ENCODE data around the gene OCIAD2.

The OCIAD2 gene, protein sequence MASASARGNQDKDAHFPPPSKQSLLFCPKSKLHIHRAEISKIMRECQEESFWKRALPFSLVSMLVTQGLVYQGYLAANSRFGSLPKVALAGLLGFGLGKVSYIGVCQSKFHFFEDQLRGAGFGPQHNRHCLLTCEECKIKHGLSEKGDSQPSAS

DNA sequence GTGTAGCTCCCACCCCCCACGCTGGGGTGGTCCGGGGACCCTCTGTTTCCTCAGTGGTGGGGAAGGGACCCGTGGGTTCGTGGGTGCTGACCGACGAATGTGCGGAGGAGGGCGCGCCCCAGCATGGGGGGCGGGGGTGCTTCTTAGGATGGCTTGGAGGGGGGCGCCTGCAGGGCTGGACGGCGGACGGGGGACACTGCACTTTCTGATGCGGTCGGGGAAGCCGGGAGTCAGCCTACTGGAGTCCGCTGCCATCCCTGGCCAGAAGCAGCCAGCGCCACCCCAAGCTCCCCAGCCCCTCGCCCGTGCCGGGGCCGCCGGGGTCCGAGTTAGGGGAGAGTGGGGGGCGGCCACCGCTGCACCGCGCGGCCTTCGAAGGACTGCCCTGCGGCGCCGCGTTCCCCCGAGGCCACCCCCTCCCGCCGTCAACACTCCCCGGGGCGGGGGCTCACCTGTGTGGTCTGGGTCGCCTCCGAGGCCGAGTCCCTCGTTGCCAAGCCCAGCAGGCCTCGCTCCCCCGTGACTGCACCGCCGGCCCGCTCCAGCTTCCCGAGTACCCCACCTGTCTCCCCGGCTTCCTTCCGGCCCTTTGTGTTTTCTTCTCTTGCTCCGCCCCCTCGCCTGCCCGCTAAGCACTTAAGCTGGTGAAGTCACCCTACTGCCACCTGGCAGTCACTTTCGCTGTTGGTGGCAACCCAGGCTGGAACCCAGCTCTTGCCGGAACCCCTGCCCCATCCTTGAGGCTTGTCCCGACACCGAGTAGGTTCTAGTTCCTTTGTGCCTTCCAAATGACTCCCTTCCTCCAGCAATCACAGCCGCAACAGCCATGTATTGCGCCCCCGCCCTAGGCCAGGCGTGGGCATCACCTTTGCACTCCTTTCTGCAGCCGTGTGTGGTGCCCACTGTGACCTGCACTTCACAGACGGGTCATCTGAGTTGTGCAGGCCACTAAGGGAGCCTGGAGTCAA is at the start of gene OCIAD2:
OCIAD2 (minus strand) TSS at position 569 of the 968 bp plus-strand sequence. CDS start 2,225 bp downstream, outside the sequence.
- Histone ChIP-seq H3K36me3 (replicated peaks) (peaks cover 8% of the 10 kb centered on the region; the same call in 1 of the 2 replicates), H3K4me1 (peaks cover 5% of the 10 kb centered on the region), H3K4me3 (peak within 1 kb of the TSS; percentile 52), H3K27me3 (ENCODE audit: low read depth) (no peaks in the 10 kb centered on the region), H3K9me3 (no peaks in the 10 kb centered on the region)
- in situ Hi-C loops (cut with MboI; ENCODE audit: low sequenced_read_pairs): no loop called here
- DNase-seq (ENCODE audit: low spot score in 2 of 2): peak; percentile 41 to 82

GRCh38 chr4:48954314-48954713 is 47.7 kb upstream of the OCIAD2 start:
- Histone ChIP-seq H3K4me1 (no peaks in the 10 kb centered on the region; the same call in 1 of the 2 replicates), H3K27me3 (ENCODE audit: low read depth) (peaks cover 2% of the 10 kb centered on the region; the same call in 1 of the 2 replicates), H3K4me3 (no peak overlapping the region), H3K9me3 (no peaks in the 10 kb centered on the region), H3K36me3 (replicated peaks) (no peaks in the 10 kb centered on the region)
- in situ Hi-C loops (cut with MboI; ENCODE audit: low sequenced_read_pairs): loop anchor here (10.0 to 25.0 kb wide), 2 partner anchors 390 to 492 kb away; no protein-coding TSS in a partner anchor
- no peak for DNase-seq (ENCODE audit: low spot score in 2 of 2)

DNA sequence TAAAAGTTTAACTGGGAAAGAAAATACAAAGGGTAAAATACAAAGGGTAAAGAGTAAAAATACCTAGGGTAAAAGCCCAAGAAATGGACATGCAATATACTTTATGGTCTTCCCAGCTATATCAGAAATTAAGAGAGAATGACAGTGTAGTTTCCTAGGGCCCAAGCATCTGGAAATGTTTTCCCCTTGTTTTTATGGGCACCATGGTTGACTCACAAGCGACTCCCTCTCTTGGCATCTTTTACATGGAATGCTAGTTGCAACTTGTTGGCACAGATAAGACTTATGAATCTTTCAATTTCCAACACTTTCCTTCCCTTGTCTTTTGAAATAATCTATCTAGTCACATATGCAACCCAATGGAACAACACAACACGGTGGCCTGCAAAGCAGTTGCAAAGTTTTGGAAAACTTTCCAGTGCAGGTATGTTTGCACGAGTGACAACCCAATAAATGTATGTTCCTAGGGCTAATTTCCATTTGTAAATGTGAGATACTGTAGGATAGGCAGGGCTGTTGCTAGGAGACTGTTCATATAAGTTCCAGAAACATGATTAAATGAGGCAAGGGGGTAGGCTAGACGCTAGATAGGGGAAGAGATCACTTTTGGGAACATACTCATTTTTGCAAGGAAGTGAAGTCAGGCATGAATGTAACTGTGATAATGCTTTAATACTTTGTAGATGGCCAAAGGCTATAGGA is 43.1 kb upstream of the OCIAD2 start:
- Histone ChIP-seq H3K9me3 (no peaks in the 10 kb centered on the region), H3K4me1 (peaks cover 8% of the 10 kb centered on the region), H3K27me3 (ENCODE audit: low read depth) (no peaks in the 10 kb centered on the region), H3K36me3 (replicated peaks) (no peaks in the 10 kb centered on the region), H3K4me3 (no peak overlapping the region)
- in situ Hi-C loops (cut with MboI; ENCODE audit: low sequenced_read_pairs): loop anchor here (10.0 to 25.0 kb wide), 2 partner anchors 385 to 487 kb away; no protein-coding TSS in a partner anchor
- no peak for DNase-seq (ENCODE audit: low spot score in 2 of 2)

DNA sequence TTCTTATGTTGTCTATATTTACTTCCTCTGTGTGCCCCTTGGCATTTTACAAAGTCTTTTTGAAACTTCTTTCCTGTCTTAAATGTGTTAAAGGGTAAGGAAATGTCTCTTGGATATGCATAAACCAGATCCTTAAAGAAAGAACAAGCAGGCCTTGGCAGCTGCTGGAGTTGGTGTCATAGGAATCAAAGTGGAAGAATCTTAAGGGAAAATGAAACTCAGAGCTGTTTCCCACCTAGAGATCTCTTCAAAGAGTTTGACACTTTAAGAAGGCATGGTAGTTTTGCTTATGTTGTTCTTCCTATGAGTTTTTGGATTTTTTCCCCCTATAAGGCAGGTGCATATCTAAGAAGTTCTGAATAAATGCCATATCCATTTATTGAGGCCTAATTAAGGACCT is 42.5 kb upstream of the OCIAD2 start:
- peaks cover 8% of the 10 kb centered on the region for H3K4me1 ChIP-seq
- H3K9me3 ChIP-seq: no peaks in the 10 kb centered on the region
- no peak for DNase-seq (ENCODE audit: low spot score in 2 of 2)
- H3K4me3 ChIP-seq: no peak overlapping the region
- H3K27me3 ChIP-seq (ENCODE audit: low read depth): no peaks in the 10 kb centered on the region
- H3K36me3 ChIP-seq (replicated peaks): no peaks in the 10 kb centered on the region
- in situ Hi-C loops (cut with MboI; ENCODE audit: low sequenced_read_pairs): no loop called here

- no peaks in the 10 kb centered on the region for H3K36me3 ChIP-seq (replicated peaks)
- DNase-seq (ENCODE audit: low spot score in 2 of 2): no peak
- H3K27me3 ChIP-seq (ENCODE audit: low read depth): 0 out of 2 replicates have a peak, but pooled peaks cover 4% of the 10 kb centered on the region
- H3K4me3 ChIP-seq: no peak overlapping the region
- H3K4me1 ChIP-seq: peaks cover 8% of the 10 kb centered on the region
- in situ Hi-C loops (cut with MboI; ENCODE audit: low sequenced_read_pairs): no loop called here
- no peaks in the 10 kb centered on the region for H3K9me3 ChIP-seq
Observed at GRCh38 chr4:48947731-48948130, 41.2 kb upstream of the OCIAD2 start.

GRCh38 chr4:48945981-48946380 is 39.4 kb upstream of the OCIAD2 start:
- Histone ChIP-seq H3K9me3 (no peaks in the 10 kb centered on the region), H3K4me1 (peaks cover 8% of the 10 kb centered on the region), H3K36me3 (replicated peaks) (no peaks in the 10 kb centered on the region), H3K27me3 (ENCODE audit: low read depth) (peaks cover 14% of the 10 kb centered on the region), H3K4me3 (no peak overlapping the region)
- in situ Hi-C loops (cut with MboI; ENCODE audit: low sequenced_read_pairs): no loop called here
- peak in 1 of 2 experiments; percentile 91 for DNase-seq (ENCODE audit: low spot score in 2 of 2)

DNA sequence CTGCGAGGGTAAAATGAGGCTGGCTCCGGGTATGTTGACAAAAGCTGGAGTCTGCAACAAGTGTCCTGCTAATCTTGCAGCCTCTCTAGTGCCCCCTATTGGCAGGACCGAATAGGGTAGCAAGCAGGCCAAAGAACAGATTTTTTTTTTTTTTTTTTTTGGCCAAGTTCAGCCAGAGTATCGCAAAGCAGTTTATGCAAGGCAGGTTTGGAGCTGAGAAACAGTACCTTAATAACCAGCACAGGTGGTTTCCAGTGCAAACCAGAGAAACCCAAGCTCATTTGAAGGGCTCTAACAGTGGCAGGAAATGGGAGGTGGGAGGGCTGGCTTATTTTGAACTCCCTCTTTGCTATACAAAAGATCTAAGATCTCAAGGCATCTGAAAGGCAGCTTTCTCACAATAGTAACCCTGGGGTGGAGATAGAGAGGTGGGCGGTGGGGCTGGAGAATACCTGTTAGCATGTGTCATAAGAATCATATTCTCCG is 38.2 kb upstream of the OCIAD2 start:
- Histone ChIP-seq H3K27me3 (ENCODE audit: low read depth) (peaks cover 24% of the 10 kb centered on the region), H3K36me3 (replicated peaks) (no peaks in the 10 kb centered on the region), H3K4me3 (no peak overlapping the region), H3K4me1 (peaks cover 8% of the 10 kb centered on the region), H3K9me3 (no peaks in the 10 kb centered on the region)
- in situ Hi-C loops (cut with MboI; ENCODE audit: low sequenced_read_pairs): no loop called here
- DNase-seq (ENCODE audit: low spot score in 2 of 2): peak in 1 of 2 experiments; percentile 70

- Histone ChIP-seq H3K27me3 (ENCODE audit: low read depth) (peaks cover 24% of the 10 kb centered on the region), H3K36me3 (replicated peaks) (no peaks in the 10 kb centered on the region), H3K9me3 (no peaks in the 10 kb centered on the region), H3K4me3 (no peak overlapping the region), H3K4me1 (peaks cover 8% of the 10 kb centered on the region)
- peak in 1 of 2 experiments; percentile 19 for DNase-seq (ENCODE audit: low spot score in 2 of 2)
- in situ Hi-C loops (cut with MboI; ENCODE audit: low sequenced_read_pairs): no loop called here
Observed at GRCh38 chr4:48944252-48944651, 37.7 kb upstream of the OCIAD2 start.

GRCh38 chr4:48943387-48943786 is 36.8 kb upstream of the OCIAD2 start:
- H3K27me3 ChIP-seq (ENCODE audit: low read depth): peaks cover 24% of the 10 kb centered on the region
- peaks cover 8% of the 10 kb centered on the region for H3K4me1 ChIP-seq
- no peaks in the 10 kb centered on the region for H3K36me3 ChIP-seq (replicated peaks)
- DNase-seq (ENCODE audit: low spot score in 2 of 2): peak; percentile 34 to 42
- H3K4me3 ChIP-seq: no peak overlapping the region
- in situ Hi-C loops (cut with MboI; ENCODE audit: low sequenced_read_pairs): no loop called here
- H3K9me3 ChIP-seq: no peaks in the 10 kb centered on the region

DNA sequence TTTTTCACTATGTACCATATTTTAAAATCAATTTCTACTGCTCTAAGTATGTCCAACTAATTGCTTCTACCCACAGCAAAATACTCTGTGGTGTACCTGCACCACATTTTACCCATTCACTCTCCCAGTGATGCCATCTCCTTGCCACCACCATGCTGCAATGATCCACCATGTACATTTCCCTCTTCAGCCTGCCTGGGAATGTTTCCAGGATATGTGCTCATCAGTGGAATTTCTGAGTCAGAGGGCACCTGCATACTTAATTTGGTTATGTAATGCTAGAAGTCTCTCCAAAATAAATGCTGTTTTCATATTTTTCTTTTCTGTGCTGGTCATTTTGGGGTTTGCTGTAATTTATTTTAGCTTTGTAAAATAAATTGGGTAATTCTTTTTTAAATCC is 33.2 kb upstream of the OCIAD2 start:
- Histone ChIP-seq H3K9me3 (no peaks in the 10 kb centered on the region), H3K4me3 (no peak overlapping the region), H3K4me1 (no peaks in the 10 kb centered on the region), H3K27me3 (ENCODE audit: low read depth) (peaks cover 24% of the 10 kb centered on the region), H3K36me3 (replicated peaks) (no peaks in the 10 kb centered on the region)
- no peak for DNase-seq (ENCODE audit: low spot score in 2 of 2)
- in situ Hi-C loops (cut with MboI; ENCODE audit: low sequenced_read_pairs): no loop called here

GRCh38 chr4:48938831-48939230 is 32.3 kb upstream of the OCIAD2 start:
- H3K27me3 ChIP-seq (ENCODE audit: low read depth): peaks cover 24% of the 10 kb centered on the region
- H3K36me3 ChIP-seq (replicated peaks): no peaks in the 10 kb centered on the region
- DNase-seq (ENCODE audit: low spot score in 2 of 2): no peak
- in situ Hi-C loops (cut with MboI; ENCODE audit: low sequenced_read_pairs): no loop called here
- no peaks in the 10 kb centered on the region for H3K4me1 ChIP-seq
- H3K4me3 ChIP-seq: no peak overlapping the region
- no peaks in the 10 kb centered on the region for H3K9me3 ChIP-seq

DNA sequence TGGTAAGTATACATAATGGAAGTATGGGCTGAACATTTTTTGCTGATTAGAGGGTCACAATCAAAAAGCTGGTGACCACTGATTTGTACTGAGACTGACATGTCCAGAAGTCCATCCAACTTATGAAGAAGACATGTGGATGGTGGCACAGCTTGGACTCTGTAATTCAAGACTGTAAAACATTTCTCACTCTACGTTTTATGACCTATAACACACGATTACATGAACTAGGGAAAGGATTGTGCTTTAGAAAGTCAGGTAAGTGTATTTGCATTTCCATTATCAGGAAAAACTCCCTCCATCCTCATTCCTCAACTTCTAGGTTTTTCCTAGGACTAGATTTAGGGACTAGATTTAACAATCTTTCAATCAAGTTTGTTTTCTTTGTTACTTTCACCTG is 30.5 kb upstream of the OCIAD2 start:
- no peak for DNase-seq (ENCODE audit: low spot score in 2 of 2)
- in situ Hi-C loops (cut with MboI; ENCODE audit: low sequenced_read_pairs): no loop called here
- Histone ChIP-seq H3K4me3 (no peak overlapping the region), H3K36me3 (replicated peaks) (no peaks in the 10 kb centered on the region), H3K9me3 (no peaks in the 10 kb centered on the region), H3K4me1 (no peaks in the 10 kb centered on the region), H3K27me3 (ENCODE audit: low read depth) (peaks cover 17% of the 10 kb centered on the region)

GRCh38 chr4:48931459-48931858 is 24.9 kb upstream of the OCIAD2 start:
- Histone ChIP-seq H3K36me3 (replicated peaks) (no peaks in the 10 kb centered on the region), H3K4me1 (no peaks in the 10 kb centered on the region), H3K4me3 (no peak overlapping the region), H3K27me3 (ENCODE audit: low read depth) (no peaks in the 10 kb centered on the region), H3K9me3 (no peaks in the 10 kb centered on the region)
- in situ Hi-C loops (cut with MboI; ENCODE audit: low sequenced_read_pairs): no loop called here
- no peak for DNase-seq (ENCODE audit: low spot score in 2 of 2)

All from HAP-1 (cell line).